Measurements from ENCODE around the gene PKNOX2. TPM values are rescaled to one million over a fixed set of nuclear protein-coding genes. Genes with fewer than 3 reads are reported as not detected.
"Not testable (repeated sequence)": the region's sequence is repeated elsewhere in the genome, so short reads cannot be mapped to it uniquely, and the experiment has no call there.

Gene PKNOX2
- total RNA-seq, 2 experiments from 2014 or later: not detected

GRCh38 chr11:125221461-125221860 lies 56.9 kb downstream of the PKNOX2 start:
- Mint-ChIP-seq H3K27me3 (peaks cover 19% of the 10 kb centered on the region), H3K27ac (no peak overlapping the region)
- CTCF ChIA-PET: no interaction called here

DNA sequence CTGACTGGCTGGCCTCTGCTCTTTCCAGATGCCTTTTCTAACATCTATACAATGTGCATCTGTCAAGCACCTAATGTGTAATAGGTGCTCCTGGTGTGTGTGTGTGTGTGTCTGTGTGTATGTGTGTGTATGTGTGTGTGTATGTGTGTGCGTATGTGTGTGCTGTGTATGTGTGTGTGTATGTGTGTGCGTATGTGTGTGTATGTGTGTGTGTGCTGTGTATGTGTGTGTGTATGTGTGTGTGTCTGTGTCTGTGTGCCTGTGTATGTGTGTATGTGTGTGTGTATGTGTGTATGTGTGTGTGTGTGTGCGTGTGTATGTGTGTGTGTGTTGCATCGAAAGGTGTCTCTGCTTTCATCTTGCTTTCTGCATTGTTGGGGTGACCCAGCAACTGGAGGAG lies 57.9 kb downstream of the PKNOX2 start:
- no peaks in the 10 kb centered on the region for H3K4me1 Mint-ChIP-seq (ENCODE audit: low read depth)
- no peak for DNase-seq
- H3K4me3 Mint-ChIP-seq: no peak overlapping the region
- peaks cover 16% of the 10 kb centered on the region for H3K27me3 Mint-ChIP-seq
- ChIA-PET POLR2A (no interaction called here), CTCF (no interaction called here)
- intact Hi-C loops (cut with micrococcal nuclease): no loop called here
- H3K9me3 Mint-ChIP-seq: no peaks in the 10 kb centered on the region
- no peak overlapping the region for H3K27ac Mint-ChIP-seq
- H3K36me3 Mint-ChIP-seq: no peaks in the 10 kb centered on the region

More at GRCh38 chr11:125221461-125221860, 56.9 kb downstream of the PKNOX2 start:
- Mint-ChIP-seq H3K36me3 (no peaks in the 10 kb centered on the region), H3K4me3 (no peak overlapping the region), H3K4me1 (ENCODE audit: low read depth) (no peaks in the 10 kb centered on the region), H3K9me3 (no peaks in the 10 kb centered on the region)
- intact Hi-C loops (cut with micrococcal nuclease): no loop called here
- no peak for DNase-seq
- POLR2A ChIA-PET: no interaction called here

GRCh38 chr11:125223161-125223560 lies 58.6 kb downstream of the PKNOX2 start:
- DNase-seq; CTCF ChIA-PET; intact Hi-C loops (cut with micrococcal nuclease); H3K9me3 Mint-ChIP-seq; H3K27ac Mint-ChIP-seq; POLR2A ChIA-PET; H3K4me3 Mint-ChIP-seq; H3K4me1 Mint-ChIP-seq (ENCODE audit: low read depth); H3K36me3 Mint-ChIP-seq: not testable (repeated sequence)
- peaks cover 11% of the 10 kb centered on the region for H3K27me3 Mint-ChIP-seq

DNA sequence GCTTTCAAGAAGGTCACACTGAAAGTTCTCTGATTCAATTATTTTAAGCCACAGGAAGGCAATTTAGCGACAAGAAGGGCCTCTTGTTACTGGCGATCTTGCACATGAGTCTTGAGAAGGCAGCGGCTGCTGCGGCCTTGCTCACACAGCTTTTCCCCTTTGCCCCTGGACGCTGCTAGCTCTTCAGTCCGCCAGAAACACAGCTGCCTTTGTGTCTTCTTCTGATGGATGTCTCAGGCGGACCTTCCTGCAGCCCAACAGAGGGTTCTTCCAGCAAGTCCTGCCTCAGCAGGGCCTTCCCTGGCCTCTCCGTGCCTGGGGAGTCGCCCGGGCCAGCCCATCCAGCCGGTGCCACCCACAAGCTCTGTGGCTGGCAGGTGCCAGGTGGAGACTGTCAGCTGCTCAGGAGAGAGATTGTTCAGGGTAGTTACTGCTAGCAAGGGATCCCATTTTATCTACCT lies 59.4 kb downstream of the PKNOX2 start:
- no peak for DNase-seq
- H3K4me3 Mint-ChIP-seq: no peak overlapping the region
- intact Hi-C loops (cut with micrococcal nuclease): no loop called here
- H3K9me3 Mint-ChIP-seq: no peaks in the 10 kb centered on the region
- H3K36me3 Mint-ChIP-seq: no peaks in the 10 kb centered on the region
- no peaks in the 10 kb centered on the region for H3K4me1 Mint-ChIP-seq (ENCODE audit: low read depth)
- ChIA-PET POLR2A (no interaction called here), CTCF (no interaction called here)
- no peak overlapping the region for H3K27ac Mint-ChIP-seq
- peaks cover 5% of the 10 kb centered on the region for H3K27me3 Mint-ChIP-seq

DNA sequence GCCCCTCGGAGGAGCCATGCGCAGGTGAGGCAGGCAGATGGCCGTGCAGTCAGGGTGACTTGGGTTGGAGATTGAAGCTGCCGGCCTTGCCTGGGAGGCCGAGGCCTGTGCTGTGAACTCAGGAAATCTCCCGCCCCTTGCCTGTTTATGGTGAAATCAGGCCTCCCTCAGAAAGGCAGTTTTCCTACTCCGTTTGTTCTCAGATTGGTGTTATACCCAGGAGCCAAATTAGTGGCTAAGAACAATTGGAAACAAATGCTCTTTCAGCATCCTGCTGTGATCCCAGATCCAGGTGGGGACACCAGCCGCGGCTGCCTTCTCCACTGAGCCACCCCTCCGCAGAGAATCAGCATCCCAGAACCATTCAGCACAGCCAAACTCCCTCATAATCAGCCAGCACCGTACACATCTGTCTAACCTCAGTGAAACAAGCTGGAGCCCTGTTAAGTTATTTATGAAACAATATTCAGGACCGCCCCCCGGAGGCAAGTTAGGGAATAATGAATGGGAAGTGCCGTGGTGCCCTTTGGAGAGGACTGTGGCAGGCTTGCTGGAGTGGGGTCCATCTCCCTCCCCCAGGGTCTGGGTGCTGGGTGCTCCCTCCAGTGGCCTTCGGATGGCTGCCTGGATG lies 60.0 kb downstream of the PKNOX2 start:
- no peak overlapping the region for H3K4me3 Mint-ChIP-seq
- H3K9me3 Mint-ChIP-seq: no peaks in the 10 kb centered on the region
- intact Hi-C loops (cut with micrococcal nuclease): no loop called here
- no peak for DNase-seq
- no peaks in the 10 kb centered on the region for H3K4me1 Mint-ChIP-seq (ENCODE audit: low read depth)
- peaks cover 5% of the 10 kb centered on the region for H3K27me3 Mint-ChIP-seq
- CTCF ChIA-PET: no interaction called here
- H3K36me3 Mint-ChIP-seq: no peaks in the 10 kb centered on the region
- H3K27ac Mint-ChIP-seq: no peak overlapping the region
- POLR2A ChIA-PET: no interaction called here

DNA sequence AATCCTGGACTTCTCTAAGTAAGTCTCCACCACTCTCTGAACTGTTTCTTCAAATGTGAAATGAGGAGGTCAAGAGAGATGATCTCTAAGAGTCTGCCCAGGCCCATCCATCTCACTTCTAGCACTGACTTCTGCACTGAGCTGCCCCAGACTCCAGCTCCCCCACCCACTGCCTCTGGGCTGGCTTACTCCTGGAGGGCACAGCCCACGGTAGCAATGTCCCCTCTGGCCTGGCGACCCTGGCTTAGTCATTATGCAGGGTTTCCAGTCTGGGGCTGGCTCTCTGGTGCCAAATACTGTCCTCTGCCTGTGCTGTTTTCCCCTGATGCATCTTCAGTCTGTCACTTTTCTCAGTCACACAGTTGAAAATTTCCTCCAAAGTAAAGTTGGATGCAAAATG lies 60.9 kb downstream of the PKNOX2 start:
- ChIA-PET POLR2A (no interaction called here), CTCF (interaction anchor here (0.6 kb wide), 1 partner anchor 20 kb away, joined by 3 read pairs; no protein-coding TSS in a partner anchor)
- no peak overlapping the region for H3K27ac Mint-ChIP-seq
- no peaks in the 10 kb centered on the region for H3K36me3 Mint-ChIP-seq
- H3K9me3 Mint-ChIP-seq: no peaks in the 10 kb centered on the region
- no peaks in the 10 kb centered on the region for H3K4me1 Mint-ChIP-seq (ENCODE audit: low read depth)
- H3K27me3 Mint-ChIP-seq: peaks cover 5% of the 10 kb centered on the region
- intact Hi-C loops (cut with micrococcal nuclease): no loop called here
- no peak for DNase-seq
- H3K4me3 Mint-ChIP-seq: no peak overlapping the region

DNA sequence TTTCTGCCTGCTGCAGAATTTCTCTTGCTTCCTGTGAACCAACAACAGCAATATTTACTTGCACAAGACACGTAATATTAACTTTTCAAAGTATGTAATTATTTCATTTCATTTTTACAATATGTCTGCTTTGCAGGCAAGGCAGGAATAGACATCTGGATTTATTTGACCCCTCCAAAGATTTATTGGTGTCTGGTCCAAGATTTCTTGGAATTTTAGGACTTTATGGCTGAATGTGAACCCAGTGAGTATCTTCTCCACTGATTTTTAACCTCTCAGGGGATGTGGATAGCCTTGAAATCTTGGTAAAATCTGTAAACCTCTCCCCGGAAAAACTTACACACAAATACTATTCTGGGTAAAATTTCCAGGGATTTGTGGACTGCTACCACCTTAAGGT lies 61.5 kb downstream of the PKNOX2 start:
- POLR2A ChIA-PET: no interaction called here

GRCh38 chr11:125226706-125227105 lies 62.2 kb downstream of the PKNOX2 start:
- ChIA-PET CTCF (no interaction called here), POLR2A (no interaction called here)
- peaks cover 8% of the 10 kb centered on the region for H3K27me3 Mint-ChIP-seq
- no peaks in the 10 kb centered on the region for H3K9me3 Mint-ChIP-seq
- H3K4me3 Mint-ChIP-seq: no peak overlapping the region
- intact Hi-C loops (cut with micrococcal nuclease): no loop called here
- no peaks in the 10 kb centered on the region for H3K4me1 Mint-ChIP-seq (ENCODE audit: low read depth)
- H3K27ac Mint-ChIP-seq: no peak overlapping the region
- no peaks in the 10 kb centered on the region for H3K36me3 Mint-ChIP-seq
- no peak for DNase-seq

More for the DNA sequence above, 61.5 kb downstream of the PKNOX2 start:
- Mint-ChIP-seq H3K4me3 (no peak overlapping the region), H3K27ac (no peak overlapping the region), H3K9me3 (no peaks in the 10 kb centered on the region), H3K36me3 (no peaks in the 10 kb centered on the region), H3K27me3 (peaks cover 5% of the 10 kb centered on the region), H3K4me1 (ENCODE audit: low read depth) (no peaks in the 10 kb centered on the region)
- intact Hi-C loops (cut with micrococcal nuclease): no loop called here
- DNase-seq: no peak
- CTCF ChIA-PET: no interaction called here

- POLR2A ChIA-PET: no interaction called here
These were observed 62.6 kb downstream of the PKNOX2 start for GRCh38 chr11:125227151-125227550.

GRCh38 chr11:125228445-125228844 lies 63.9 kb downstream of the PKNOX2 start:
- CTCF ChIA-PET: interaction anchor here (0.6 kb wide), 1 partner anchor 233 kb away, joined by 5 read pairs; no protein-coding TSS in a partner anchor

More at GRCh38 chr11:125227151-125227550, 62.6 kb downstream of the PKNOX2 start:
- Mint-ChIP-seq H3K4me3 (no peak overlapping the region), H3K9me3 (no peaks in the 10 kb centered on the region), H3K27ac (no peak overlapping the region), H3K36me3 (no peaks in the 10 kb centered on the region), H3K27me3 (peaks cover 8% of the 10 kb centered on the region), H3K4me1 (ENCODE audit: low read depth) (no peaks in the 10 kb centered on the region)
- no peak for DNase-seq
- intact Hi-C loops (cut with micrococcal nuclease): no loop called here
- CTCF ChIA-PET: no interaction called here

GRCh38 chr11:125228993-125229392 lies 64.4 kb downstream of the PKNOX2 start:
- H3K27ac Mint-ChIP-seq: no peak overlapping the region
- ChIA-PET POLR2A (no interaction called here), CTCF (no interaction called here)
- H3K36me3 Mint-ChIP-seq: no peaks in the 10 kb centered on the region
- intact Hi-C loops (cut with micrococcal nuclease): no loop called here
- DNase-seq: no peak
- no peaks in the 10 kb centered on the region for H3K4me1 Mint-ChIP-seq (ENCODE audit: low read depth)
- H3K9me3 Mint-ChIP-seq: no peaks in the 10 kb centered on the region
- H3K27me3 Mint-ChIP-seq: peaks cover 10% of the 10 kb centered on the region
- no peak overlapping the region for H3K4me3 Mint-ChIP-seq

More at GRCh38 chr11:125228445-125228844, 63.9 kb downstream of the PKNOX2 start:
- DNase-seq: no peak
- intact Hi-C loops (cut with micrococcal nuclease): no loop called here
- Mint-ChIP-seq H3K9me3 (no peaks in the 10 kb centered on the region), H3K36me3 (no peaks in the 10 kb centered on the region), H3K27me3 (peaks cover 8% of the 10 kb centered on the region), H3K4me1 (ENCODE audit: low read depth) (no peaks in the 10 kb centered on the region), H3K27ac (no peak overlapping the region), H3K4me3 (no peak overlapping the region)
- POLR2A ChIA-PET: no interaction called here

- intact Hi-C loops (cut with micrococcal nuclease): no loop called here
- POLR2A ChIA-PET: no interaction called here
- H3K9me3 Mint-ChIP-seq: no peaks in the 10 kb centered on the region
These were observed 65.4 kb downstream of the PKNOX2 start for GRCh38 chr11:125229916-125230315.

GRCh38 chr11:125233116-125233515 lies 68.6 kb downstream of the PKNOX2 start:
- CTCF ChIA-PET: no interaction called here
- intact Hi-C loops (cut with micrococcal nuclease): no loop called here
- no peak for DNase-seq
- POLR2A ChIA-PET: no interaction called here
- H3K4me3 Mint-ChIP-seq: no peak overlapping the region
- no peaks in the 10 kb centered on the region for H3K9me3 Mint-ChIP-seq
- H3K27ac Mint-ChIP-seq: no peak overlapping the region
- H3K27me3 Mint-ChIP-seq: peaks cover 12% of the 10 kb centered on the region
- no peaks in the 10 kb centered on the region for H3K4me1 Mint-ChIP-seq (ENCODE audit: low read depth)
- no peaks in the 10 kb centered on the region for H3K36me3 Mint-ChIP-seq

More at GRCh38 chr11:125229916-125230315, 65.4 kb downstream of the PKNOX2 start:
- H3K4me1 Mint-ChIP-seq (ENCODE audit: low read depth): no peaks in the 10 kb centered on the region
- H3K27me3 Mint-ChIP-seq: peaks cover 12% of the 10 kb centered on the region
- no peak overlapping the region for H3K27ac Mint-ChIP-seq
- no peak overlapping the region for H3K4me3 Mint-ChIP-seq
- no peak for DNase-seq
- no peaks in the 10 kb centered on the region for H3K36me3 Mint-ChIP-seq
- CTCF ChIA-PET: no interaction called here

Measured in activated CD4-positive, alpha-beta memory T cell treated with anti-CD3 and anti-CD28 coated beads for 36 hours (primary cell).